Stimulated activated CD4-positive, alpha-beta T cell treated with anti-CD3 and anti-CD28 coated beads, Interleukin-2, amount 100 ng/mL, for 48 hours (primary cell): ENCODE results near the gene KDR.

Source experiments
- DNase-seq, 2 donors: peaks; one replicate each; pipeline ENCODE4 v3.0.0-alpha.2; 2020

The KDR gene

GRCh38 chr4:55122235-55122634 is 3.2 kb downstream of the KDR start:
- DNase-seq = no peak

DNA sequence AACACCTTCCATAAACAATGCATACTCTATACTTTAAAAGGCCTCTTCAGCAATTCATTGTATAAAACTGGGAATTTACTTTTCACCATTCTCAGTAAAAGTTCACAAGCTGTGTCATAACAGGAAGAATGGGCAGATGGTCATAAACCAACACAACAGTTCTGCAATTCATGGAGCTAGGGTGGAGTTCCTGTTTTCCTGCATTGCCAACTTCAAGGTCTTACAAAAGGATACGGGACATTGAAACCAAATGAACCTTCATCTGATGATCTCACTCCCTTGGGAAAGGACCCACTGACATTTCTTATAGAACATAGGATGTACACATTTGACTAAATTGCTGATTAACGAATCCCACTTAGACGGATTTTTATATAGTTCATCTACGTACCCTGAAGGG is 4.1 kb downstream of the KDR start:
- no peak for DNase-seq

GRCh38 chr4:55118397-55118796 is 7.0 kb downstream of the KDR start:
- no peak for DNase-seq

DNA sequence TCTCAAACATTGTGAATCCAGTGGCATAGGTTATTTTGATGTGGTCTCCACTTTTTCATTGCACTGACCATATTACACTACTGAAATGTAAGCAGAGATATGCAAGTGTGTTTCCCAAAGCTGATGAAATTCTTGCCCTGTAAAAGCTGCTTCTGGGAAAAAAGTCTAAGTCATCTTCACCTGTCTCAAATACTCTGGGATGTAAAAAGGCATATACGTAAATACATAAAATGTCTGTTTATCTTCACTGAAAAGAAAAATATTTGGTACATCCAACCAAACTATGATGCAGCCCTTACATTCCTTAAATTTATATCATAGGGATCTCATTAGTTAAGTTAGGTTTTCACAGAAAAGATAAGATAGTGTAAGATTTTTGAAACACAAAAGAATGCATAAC is 7.9 kb downstream of the KDR start:
- no peak for DNase-seq

DNA sequence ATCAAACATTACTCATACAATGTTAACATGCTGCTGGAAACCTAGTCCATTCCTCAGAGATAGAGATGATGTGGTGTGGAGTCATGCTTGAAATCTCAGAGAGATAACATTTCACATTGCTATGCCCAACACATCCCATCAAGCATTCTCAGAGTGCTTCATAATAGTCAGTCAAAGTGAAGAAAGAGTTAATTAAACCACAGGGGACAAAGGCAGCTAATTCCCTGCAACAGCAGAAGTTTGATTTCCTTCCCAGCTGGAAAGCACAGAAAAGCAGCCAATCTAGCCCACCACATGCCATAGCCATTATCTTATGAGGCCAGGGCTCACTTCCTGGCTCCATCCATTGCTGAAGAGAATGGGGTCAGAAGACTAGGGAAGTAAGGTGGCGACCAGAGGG is 8.9 kb downstream of the KDR start:
- no peak for DNase-seq

DNA sequence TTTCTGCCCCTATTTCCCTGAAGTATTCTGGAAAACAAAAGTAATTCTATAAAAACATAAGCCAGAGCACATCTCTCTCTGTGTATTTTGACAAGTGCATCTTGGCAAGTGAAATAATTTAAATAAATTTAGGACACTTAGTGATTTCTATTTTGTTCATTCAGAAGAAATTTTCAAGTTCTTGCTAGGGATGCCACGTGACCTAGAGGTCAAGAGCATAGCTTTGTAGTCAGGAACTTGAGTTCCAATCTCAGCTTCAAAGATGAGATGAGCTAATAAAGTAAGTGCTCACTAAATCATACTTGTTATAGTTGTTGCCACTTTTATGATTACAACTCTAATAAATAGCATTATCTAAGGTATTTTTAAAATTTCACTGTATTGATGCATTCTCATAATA is 13.8 kb downstream of the KDR start:
- DNase-seq = no peak

DNA sequence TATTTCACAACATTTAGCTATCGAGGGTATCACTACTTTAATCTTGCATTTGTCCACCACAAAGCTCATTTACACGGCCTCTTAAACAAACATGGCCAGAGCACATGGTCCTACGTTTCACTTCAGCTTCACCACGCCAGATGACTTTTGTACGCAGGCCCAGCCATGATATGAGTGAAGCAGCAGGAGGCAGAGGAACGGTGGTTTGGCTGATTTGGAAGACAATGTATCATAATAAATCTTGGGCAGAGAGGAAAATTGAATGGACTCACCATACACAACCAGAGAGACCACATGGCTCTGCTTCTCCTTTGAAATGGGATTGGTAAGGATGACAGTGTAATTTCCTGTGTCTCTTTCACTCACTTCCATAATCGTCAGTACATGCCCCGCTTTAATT is 15.3 kb downstream of the KDR start:
- DNase-seq = no peak

- no peak for DNase-seq
These were observed 18.3 kb downstream of the KDR start for GRCh38 chr4:55107054-55107453.

DNA sequence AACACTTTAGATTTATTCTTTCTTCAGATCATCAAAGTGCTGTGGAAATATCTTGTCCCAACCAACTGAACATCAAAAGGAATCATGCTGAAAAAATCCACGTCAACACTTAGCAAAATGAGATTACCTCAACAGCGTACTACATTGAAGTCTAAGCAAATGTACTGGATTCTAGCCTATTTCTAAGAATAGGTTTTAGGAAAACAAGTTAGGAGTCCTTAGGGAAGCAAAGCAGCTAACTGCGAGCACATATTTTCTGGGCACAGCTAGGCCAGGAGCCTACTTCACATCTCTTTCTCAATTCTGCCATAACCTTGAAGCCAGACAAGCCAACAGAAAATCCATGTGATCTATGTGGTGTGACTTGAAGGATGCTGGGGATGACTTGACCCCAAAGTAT is 22.2 kb downstream of the KDR start:
- no peak for DNase-seq

- no peak for DNase-seq
These were observed 25.6 kb downstream of the KDR start for GRCh38 chr4:55099816-55100215.

- no peak for DNase-seq
These were observed 26.8 kb downstream of the KDR start for GRCh38 chr4:55098456-55099204.

- no peak for DNase-seq
These were observed 28.8 kb downstream of the KDR start for GRCh38 chr4:55096619-55097018.

- DNase-seq = no peak
These were observed 29.4 kb downstream of the KDR start for GRCh38 chr4:55096045-55096444.

DNA sequence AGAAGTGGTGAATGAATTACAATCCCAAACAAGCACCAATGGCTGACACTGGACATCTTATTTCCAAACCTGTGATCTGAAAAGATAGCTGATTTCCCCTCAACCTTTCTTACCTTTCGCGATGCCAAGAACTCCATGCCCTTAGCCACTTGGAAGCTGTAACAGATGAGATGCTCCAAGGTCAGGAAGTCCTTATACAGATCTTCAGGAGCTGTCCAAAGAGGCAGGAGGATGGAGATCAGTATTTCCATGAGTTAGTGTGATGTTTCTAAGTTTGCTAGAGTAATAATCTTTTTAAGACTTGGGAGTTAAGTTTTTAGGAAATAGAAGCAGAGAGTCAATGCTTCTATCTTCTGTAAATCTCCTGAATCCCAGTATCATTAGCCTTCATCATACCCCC is 32.9 kb downstream of the KDR start:
- DNase-seq = no peak

DNA sequence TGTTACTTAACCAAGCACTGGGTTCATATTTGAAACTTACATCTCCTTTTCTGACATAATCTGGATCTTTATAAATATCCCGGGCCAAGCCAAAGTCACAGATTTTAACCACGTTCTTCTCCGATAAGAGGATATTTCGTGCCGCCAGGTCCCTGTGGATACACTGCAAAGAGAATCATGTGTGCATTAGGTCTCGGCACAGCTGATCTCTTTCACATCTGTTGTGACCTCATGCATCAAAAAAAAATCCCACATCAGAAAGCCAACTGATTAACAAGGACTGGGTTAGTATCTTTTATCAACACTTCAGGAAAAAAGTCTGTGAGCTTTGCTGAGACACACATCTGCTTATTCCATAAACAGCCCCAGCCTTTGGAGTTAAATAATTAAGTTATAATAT is 35.5 kb downstream of the KDR start:
- no peak for DNase-seq

GRCh38 chr4:55087913-55088260 is 37.5 kb downstream of the KDR start:
- DNase-seq = no peak

- no peak for DNase-seq
These were observed 38.1 kb downstream of the KDR start for GRCh38 chr4:55087009-55087912.

DNA sequence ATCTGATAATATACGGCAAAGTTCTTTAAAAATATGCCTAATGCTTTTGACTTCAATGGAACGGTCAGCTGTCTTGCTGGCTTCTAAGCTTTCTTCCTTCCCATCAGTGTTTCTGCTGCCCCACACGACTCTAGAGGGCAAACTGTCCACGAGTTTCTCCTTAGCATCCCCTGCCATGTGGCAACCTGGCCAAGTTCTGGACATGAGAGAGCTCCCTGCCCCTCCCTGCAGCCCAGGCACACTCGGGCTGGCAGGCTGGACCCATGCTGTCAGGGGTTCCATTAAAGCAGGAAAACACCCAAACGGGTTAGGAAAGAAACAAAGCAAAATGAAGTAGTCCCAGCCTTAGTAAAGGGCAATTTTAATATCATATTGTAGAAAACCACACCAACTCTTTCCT is 38.8 kb downstream of the KDR start:
- DNase-seq = no peak

GRCh38 chr4:55083735-55084134 is 41.7 kb downstream of the KDR start:
- DNase-seq = no peak

DNA sequence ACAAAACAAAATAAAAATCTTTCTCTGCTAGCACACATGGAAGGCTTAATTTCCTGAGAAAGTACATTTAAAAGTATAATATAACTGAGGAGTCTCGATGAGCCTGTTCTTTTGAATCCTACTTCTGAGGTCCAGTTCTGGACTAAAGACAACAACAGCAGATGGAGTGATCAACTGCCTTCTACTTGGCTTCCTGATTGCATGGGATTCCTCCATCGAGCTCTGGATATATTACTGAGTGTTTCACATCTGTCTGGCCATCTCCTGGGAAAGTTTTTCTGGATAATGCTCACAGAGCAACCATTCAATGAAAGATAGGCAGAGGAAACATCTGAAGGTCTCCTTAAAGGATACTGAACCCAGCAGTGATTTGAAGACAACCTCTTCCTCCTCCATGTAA is 42.6 kb downstream of the KDR start:
- no peak for DNase-seq

DNA sequence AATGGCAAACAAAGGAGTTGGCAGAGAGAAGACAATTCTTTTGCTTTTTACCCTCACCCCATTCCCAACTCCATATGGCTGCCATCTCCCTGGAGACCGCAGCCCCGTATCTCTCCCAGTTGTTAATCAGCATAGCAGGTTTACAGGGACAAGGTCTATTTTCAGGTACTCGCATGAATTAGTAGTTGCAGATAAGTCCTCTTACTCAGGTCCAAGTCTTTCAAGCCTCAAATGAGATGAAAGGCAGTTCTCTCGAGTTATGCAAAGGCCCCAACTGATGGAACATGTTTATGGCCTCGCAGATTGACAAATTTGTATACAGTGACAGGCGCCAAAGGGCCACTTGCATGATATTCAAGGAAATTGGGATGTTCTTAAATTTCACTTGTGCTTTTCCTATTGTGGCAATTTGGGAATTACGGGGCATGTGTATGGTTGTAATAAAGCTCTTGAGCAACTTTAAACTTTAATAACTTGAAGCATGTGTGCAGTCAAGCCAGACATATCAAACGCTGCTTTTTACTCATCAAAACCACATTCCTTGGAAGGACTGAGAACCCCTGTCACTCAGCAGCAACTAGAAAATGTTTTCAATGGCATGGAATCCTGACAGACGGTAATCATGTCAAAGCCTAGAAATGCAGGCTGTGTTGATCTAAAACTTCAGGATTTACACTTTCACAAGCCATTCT is 45.1 kb downstream of the KDR start:
- no peak for DNase-seq

DNA sequence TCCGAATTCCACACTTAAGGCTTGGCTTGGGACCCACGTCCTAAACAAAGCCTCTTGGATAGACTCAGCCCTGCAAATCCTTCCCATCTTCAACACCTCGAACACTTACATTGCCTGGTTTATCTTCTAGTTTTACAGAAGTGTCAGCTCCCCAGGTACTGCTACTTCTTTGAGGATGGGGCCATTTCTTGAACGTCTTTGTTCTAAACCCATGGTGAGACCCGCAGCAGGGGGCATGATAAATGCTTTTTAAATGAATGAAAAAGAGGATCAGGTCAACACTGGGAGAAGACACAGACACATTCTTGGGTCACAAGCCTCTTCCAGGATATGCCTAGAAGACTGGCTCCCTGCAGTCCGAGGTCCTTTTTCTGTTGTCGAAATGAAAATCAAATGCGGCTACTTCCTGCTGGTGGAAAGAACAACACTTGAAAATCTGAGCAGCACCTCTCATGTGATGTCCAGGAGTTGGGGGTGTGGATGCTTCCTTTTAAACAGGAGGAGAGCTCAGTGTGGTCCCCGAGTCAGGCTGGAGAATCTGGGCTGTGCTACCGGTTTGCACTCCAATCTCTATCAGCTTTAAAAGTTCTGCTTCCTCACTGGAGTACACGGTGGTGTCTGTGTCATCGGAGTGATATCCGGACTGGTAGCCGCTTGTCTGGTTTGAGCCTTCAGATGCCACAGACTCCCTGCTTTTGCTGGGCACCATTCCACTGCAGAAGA is 45.8 kb downstream of the KDR start:
- DNase-seq = no peak

DNA sequence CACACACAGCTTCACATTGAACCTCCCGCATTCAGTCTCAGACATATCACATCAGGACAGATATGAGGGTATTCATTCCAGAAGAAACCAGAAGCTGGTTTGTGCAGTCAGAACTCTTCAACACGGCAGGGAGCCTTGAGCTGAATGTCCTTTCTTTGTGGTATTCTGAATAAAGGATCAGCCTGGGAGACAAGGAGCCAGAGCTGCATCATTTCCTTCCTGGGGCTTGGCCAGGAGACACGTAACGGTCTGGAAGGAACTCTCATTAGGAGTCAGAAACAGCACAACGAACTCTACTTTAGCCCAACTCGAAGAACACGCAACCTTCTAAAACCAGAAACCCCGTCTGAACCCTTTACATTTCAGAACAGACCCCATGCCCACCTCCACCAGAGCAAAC is 46.4 kb downstream of the KDR start:
- no peak for DNase-seq
